ENCODE data around the gene FSD2.

FSD2 gene

GRCh38 chr15:82805994-82806406 lies at the start of gene FSD2:
TSS of gene FSD2 (minus strand) at chr15:82806069. CDS start at chr15:82787390, 18,679 bp downstream.
- in situ Hi-C loops (cut with MboI; ENCODE audit: low sequenced_read_pairs) = no loop called here

DNA sequence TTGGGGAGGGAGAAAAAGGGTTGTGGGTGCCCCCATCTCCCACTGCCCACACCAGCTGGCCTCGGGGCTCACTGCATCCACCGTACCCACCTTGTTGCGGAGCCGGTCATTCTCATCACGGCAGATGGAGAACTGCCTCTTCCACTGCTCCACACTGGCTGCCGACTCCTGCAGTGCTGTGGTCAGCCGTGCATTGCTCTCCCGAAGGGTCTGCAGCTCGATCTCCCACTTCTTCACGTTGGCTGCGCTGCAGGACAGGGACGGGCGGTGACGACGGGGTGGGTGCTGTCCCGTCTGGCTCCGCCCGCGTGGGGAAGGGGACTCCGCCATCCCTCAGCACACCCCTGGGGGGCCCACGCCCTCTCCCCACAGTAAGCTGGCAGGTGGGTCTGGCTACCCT lies 48.7 kb upstream of the FSD2 start:
- in situ Hi-C loops (cut with MboI; ENCODE audit: low sequenced_read_pairs) = no loop called here

GRCh38 chr15:82852941-82853561 lies 47.2 kb upstream of the FSD2 start:
- in situ Hi-C loops (cut with MboI; ENCODE audit: low sequenced_read_pairs) = no loop called here

GRCh38 chr15:82851981-82852511 lies 46.2 kb upstream of the FSD2 start:
- in situ Hi-C loops (cut with MboI; ENCODE audit: low sequenced_read_pairs) = no loop called here

- in situ Hi-C loops (cut with MboI; ENCODE audit: low sequenced_read_pairs) = no loop called here
Measured at GRCh38 chr15:82851306-82851850, 45.5 kb upstream of the FSD2 start.

DNA sequence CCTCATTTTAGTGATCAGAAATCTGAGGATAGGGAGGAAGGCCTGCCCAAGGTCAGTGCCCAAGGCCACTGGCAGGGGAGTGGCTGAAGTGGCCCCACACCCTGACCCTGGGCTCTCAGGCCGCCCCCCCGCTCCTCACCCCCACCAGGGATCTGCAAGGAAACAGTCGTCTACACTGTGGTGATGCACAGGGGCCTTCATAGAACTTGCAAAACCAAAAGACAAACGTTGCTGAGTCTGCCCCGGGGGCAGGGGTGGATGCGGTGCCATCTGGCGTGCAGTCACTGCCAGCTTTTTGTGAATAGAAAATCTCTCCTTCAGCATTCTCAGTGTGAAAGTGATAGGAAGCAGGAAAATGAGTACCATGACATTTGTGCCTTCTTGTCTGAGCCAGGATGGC lies 44.9 kb upstream of the FSD2 start:
- in situ Hi-C loops (cut with MboI; ENCODE audit: low sequenced_read_pairs) = no loop called here

DNA sequence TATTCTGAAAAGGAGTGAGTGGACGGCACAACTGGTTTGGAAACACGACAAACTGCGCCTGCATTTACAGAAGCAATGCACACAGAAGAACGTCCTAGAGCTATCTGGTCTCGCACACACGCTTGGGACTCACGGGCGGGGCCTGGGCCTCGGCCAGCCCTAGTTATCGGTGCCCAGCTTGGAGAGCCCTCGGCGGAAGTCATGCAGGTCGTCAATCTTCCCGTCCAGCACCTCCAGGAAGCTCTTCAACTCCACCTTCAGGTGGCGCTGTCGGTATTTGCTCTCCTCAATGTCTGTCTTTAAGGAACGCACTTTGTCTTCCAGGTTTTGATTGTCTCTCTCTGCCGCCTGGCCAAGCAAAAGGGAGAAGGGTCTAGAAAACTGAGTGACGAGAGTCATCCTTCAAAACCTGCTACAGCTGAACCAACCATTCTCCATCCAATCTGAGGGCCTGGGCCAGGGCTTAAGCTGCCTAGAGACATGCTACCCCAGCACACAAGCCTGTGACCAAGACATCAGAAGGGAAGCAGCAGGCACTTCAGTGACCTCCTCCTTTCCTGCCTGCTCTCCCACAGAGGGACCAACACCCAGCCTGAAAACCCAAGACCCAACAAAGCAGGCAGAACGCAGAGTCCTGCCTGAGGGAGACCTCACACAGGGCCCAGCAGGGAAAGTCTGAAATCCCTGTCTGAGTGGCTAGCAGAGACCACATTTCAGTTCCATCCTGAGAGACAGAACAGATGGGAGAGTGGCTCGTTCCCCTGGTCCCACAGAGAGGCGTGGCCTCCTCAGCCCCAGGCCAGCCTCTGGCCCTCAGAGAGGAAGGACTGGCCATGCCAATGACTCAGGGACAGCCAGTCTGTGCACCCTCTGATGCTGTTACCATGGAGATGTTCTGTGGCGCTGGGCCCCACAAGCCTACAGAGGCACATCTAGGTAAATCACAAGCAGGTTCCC lies 44.0 kb upstream of the FSD2 start:
- in situ Hi-C loops (cut with MboI; ENCODE audit: low sequenced_read_pairs) = no loop called here

DNA sequence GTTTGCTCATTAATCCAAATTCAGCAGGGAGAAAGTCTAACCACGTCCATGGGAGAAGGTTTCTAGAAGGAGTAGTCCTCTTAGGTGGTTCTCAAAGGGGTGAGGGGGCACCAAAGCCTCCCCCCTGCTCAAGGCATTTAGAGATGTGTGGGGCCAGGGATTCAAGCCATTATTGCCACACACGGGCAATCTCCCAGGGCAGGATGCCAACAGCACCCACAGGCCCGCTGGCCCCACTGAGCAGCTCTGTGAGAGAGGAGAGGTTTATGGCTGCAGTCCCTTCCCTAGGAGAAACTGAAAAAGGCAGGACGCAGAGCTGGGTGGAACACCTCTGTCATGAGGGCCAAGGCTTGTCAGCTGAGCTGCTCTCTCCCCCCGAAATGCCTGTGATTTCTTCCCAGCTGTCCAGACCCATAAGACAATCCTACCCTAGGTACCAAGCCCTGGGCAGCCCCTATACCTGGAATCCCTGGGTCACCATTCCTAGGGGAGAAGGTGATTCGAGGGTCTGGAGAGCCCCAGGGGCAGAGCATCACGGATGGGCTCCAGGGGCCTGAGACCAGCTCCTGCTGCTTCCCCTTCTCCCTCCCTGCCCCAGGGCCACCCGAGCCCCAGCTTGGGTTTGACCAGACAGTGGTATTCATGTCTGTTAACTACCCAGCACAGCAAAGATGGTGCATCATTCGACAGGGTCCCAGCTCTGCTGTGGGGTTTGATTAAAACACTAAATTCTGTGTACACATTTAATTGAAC lies 42.5 kb upstream of the FSD2 start:
- in situ Hi-C loops (cut with MboI; ENCODE audit: low sequenced_read_pairs) = no loop called here

GRCh38 chr15:82847703-82848102 lies 41.8 kb upstream of the FSD2 start:
- in situ Hi-C loops (cut with MboI; ENCODE audit: low sequenced_read_pairs) = no loop called here

DNA sequence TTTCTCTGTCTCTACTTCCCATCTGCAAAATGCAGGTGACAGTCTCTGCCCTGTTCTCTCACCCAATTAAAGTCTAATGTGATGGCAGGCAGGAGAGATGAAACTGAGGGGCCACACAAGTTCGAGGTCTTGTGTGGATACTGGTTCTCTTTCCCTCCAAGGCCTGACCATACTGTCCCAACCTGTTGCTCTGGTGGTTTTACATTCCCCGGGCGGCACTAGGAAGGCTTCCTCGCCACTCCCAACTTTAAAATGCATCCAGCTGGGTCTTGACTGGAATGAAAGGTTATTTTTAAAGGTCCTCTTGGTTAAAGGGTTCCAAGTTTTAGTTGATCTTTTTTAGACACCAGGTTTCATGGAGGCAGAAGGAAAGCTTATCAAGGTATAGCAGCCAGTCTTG lies 40.8 kb upstream of the FSD2 start:
- in situ Hi-C loops (cut with MboI; ENCODE audit: low sequenced_read_pairs) = no loop called here

- in situ Hi-C loops (cut with MboI; ENCODE audit: low sequenced_read_pairs) = no loop called here
Measured at GRCh38 chr15:82845686-82846085, 39.8 kb upstream of the FSD2 start.

DNA sequence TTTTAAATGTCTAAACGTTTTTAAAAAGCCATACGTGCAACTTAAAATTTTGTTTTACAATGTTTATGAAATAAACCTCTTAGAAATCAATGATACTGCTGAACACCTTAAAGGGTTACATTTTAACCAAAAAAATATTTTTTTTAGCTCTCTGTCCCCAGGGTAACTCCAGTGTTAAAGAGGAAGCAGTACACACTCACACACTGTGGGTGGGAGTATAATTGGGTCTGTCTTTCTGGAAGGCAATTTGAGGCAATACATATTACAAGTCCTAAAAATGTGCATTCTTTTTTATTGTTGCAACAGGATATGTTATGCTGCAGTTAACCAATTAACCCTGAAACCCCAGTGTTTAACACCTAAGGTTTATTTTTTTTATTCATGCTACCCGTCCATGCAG lies 37.7 kb upstream of the FSD2 start:
- in situ Hi-C loops (cut with MboI; ENCODE audit: low sequenced_read_pairs) = no loop called here

- in situ Hi-C loops (cut with MboI; ENCODE audit: low sequenced_read_pairs) = no loop called here
Measured at GRCh38 chr15:82840166-82840565, 34.3 kb upstream of the FSD2 start.

GRCh38 chr15:82839136-82839535 lies 33.3 kb upstream of the FSD2 start:
- in situ Hi-C loops (cut with MboI; ENCODE audit: low sequenced_read_pairs) = no loop called here

DNA sequence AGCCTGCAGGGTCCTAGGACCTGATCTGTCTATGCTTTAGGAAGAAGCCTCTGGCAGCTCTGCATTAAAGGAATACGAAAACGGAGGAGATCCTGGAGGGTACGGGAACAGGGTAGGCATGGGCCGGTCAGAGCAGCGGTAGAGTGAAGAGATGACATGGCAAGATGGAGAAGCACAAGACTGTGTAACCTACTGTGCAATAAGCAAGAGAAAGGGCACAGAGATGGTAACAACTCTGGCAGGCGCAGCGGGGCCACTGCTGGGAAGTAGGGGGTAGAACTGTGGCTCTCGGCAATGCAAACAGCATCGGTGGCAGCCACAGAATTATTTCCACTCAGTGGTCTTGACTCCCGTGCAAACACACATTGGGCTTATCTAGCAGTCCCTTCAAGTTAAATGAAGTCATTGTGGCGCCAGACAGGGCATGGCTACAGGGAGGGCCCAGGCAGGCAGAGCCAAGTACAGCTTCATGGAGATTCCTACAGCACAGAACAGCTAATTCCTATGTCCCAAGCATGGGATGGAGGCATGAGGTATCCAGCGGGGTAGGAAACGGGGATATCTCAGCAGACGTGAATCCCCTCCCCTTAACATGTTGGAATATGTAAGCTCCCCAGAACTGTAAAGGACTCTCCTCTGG lies 32.3 kb upstream of the FSD2 start:
- in situ Hi-C loops (cut with MboI; ENCODE audit: low sequenced_read_pairs) = no loop called here

GRCh38 chr15:82835391-82835917 lies 29.6 kb upstream of the FSD2 start:
- in situ Hi-C loops (cut with MboI; ENCODE audit: low sequenced_read_pairs) = no loop called here

DNA sequence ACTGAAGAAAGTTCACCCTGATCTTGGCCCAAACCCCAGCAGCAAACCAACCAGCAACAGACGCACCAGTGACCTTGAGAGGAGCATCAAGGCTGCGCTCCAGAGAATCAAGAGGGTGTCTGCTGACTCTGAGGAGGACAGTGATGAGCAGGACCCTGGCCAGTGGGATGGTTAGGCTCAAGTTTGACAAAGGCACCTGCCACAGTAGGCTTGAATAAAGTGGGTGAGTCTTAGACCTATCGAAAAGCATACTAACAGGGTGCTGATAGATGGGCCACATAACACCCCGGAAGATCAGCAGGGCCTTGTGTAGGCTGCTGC lies 27.5 kb upstream of the FSD2 start:
- in situ Hi-C loops (cut with MboI; ENCODE audit: low sequenced_read_pairs) = no loop called here

GRCh38 chr15:82832601-82833361 lies 26.9 kb upstream of the FSD2 start:
- in situ Hi-C loops (cut with MboI; ENCODE audit: low sequenced_read_pairs) = no loop called here

GRCh38 chr15:82831894-82832600 lies 26.2 kb upstream of the FSD2 start:
- in situ Hi-C loops (cut with MboI; ENCODE audit: low sequenced_read_pairs) = no loop called here

All from hTERT RPE-1 (cell line).